NCI-H1436 treated with DMSO at 0.1 percent for 48 hours (cell line): Measurements from ENCODE around the gene RNF144B.
"Not testable (repeated sequence)": the region's sequence is repeated elsewhere in the genome, so short reads cannot be mapped to it uniquely, and the experiment has no call there.

Experiments
- DNase-seq: peaks from one replicate; lab custom pipeline; 2025; lab: John Stamatoyannopoulos, UW

Gene RNF144B

GRCh38 chr6:18387061-18387721 is at the start of gene RNF144B:
RNF144B (plus strand) TSS chr6:18387350; CDS start chr6:18399535, 12,185 bp downstream.
- peak; percentile 64 for DNase-seq

- DNase-seq, result no peak
Observed at GRCh38 chr6:18339599-18339998, 47.6 kb upstream of the RNF144B start.

- DNase-seq, result no peak
Observed at GRCh38 chr6:18340781-18341551, 46.2 kb upstream of the RNF144B start.

- DNase-seq, result no peak
Observed at GRCh38 chr6:18342223-18342622, 44.9 kb upstream of the RNF144B start.

- no peak for DNase-seq
Observed at GRCh38 chr6:18343741-18344140, 43.4 kb upstream of the RNF144B start.

- DNase-seq, result no peak
Observed at GRCh38 chr6:18347021-18347577, 40.1 kb upstream of the RNF144B start.

GRCh38 chr6:18347866-18348265 is 39.3 kb upstream of the RNF144B start:
- no peak for DNase-seq

- DNase-seq, result no peak
Observed at GRCh38 chr6:18349386-18349785, 37.8 kb upstream of the RNF144B start.

- DNase-seq, result no peak
Observed at GRCh38 chr6:18350271-18350670, 36.9 kb upstream of the RNF144B start.

- DNase-seq, result no peak
Observed at GRCh38 chr6:18350712-18351111, 36.4 kb upstream of the RNF144B start.

- DNase-seq, result no peak
Observed at GRCh38 chr6:18352001-18352400, 35.1 kb upstream of the RNF144B start.

- DNase-seq, result peak; percentile 59
Observed at GRCh38 chr6:18352842-18353241, 34.3 kb upstream of the RNF144B start.

- DNase-seq, result no peak
Observed at GRCh38 chr6:18353251-18353650, 33.9 kb upstream of the RNF144B start.

GRCh38 chr6:18357546-18357945 is 29.6 kb upstream of the RNF144B start:
- DNase-seq, result not testable (repeated sequence)

- no peak for DNase-seq
Observed at GRCh38 chr6:18359237-18359885, 27.8 kb upstream of the RNF144B start.

- DNase-seq, result no peak
Observed at GRCh38 chr6:18360188-18360587, 27.0 kb upstream of the RNF144B start.

GRCh38 chr6:18362058-18362561 is 25.0 kb upstream of the RNF144B start:
- no peak for DNase-seq

GRCh38 chr6:18363746-18364145 is 23.4 kb upstream of the RNF144B start:
- no peak for DNase-seq

GRCh38 chr6:18364561-18364960 is 22.6 kb upstream of the RNF144B start:
- not testable (repeated sequence) for DNase-seq

- no peak for DNase-seq
Observed at GRCh38 chr6:18367371-18367770, 19.8 kb upstream of the RNF144B start.

GRCh38 chr6:18368277-18369105 is 18.7 kb upstream of the RNF144B start:
- no peak for DNase-seq

GRCh38 chr6:18371010-18371409 is 16.1 kb upstream of the RNF144B start:
- DNase-seq, result no peak
